NCI-H187 treated with DMSO at 0.1 percent for 48 hours (cell line): ENCODE measurements around the gene KLF7.
A peak's percentile ranks its signal among the peaks of the same experiment; 100 is the strongest.

Source experiments
- DNase-seq: peaks from one replicate; lab custom pipeline; 2025; lab: John Stamatoyannopoulos, UW

KLF7 gene

DNA sequence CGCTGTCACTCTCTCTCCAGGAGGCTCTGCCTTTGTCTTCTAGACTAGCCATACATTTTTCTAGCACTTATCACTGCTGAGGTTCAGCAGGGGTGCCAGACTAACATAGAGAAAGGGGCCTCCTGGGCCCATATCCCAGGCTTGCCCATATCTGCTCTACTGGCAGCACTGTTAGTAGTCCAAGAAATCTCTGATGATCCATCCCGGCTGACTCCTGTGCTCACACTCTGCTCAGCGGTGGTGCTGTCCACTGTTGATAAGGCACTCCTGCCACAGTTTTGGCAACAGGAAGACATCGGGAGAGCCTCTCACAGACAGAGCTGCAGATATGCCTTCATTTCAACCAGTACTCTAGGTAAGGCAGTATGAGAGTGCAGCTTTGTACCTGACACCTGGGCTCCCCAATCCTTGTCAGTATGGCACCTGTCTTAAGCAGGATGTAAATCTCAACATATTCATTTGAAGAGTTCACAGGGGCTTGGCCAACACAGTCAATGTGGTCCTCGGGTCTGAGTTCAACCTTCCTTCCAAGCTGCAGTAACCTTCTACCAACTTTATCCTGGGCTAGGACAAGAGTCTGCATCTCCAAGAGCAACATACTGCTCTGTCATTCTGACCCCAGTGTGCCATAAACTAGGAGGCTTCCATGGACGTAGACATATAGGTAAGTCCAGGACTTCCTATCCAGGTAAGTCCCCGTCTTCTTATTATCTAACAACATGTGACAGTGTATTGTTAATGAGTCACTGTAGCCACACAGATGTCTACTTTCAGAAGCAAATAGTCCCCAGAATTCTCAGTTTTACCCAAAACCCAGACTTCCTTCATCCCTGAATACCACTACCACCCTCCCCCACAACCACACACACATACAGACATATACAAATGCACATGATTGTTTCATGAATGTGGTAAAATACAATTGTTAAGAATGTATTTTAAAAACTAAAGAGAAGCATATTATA lies 16.2 kb downstream of the KLF7 start:
- DNase-seq: no peak

DNA sequence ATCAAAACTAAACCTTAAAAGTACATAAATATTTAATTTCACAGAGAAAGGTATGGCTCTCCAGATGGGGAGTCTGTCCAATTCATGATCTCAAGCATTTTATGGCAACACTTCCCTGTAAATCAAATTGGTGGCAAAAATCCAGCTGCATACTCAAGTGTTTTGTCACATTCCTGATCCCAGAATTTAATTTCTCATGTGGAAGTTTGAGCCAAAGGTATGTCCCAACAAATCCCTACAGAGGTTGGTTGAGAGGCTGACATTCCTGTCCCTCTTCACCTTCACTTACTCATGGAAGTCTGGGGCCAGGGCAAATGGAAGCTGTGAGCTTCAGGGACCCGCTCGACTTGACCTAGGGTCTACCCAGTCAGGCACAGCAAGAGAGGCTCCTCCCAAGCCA lies 17.7 kb downstream of the KLF7 start:
- no peak for DNase-seq

- DNase-seq: no peak
Observed at GRCh38 chr2:207144173-207144785, 21.5 kb downstream of the KLF7 start.

- peak; percentile 11 for DNase-seq
Observed at GRCh38 chr2:207143215-207144172, 22.3 kb downstream of the KLF7 start.

GRCh38 chr2:207142461-207142860 lies 23.3 kb downstream of the KLF7 start:
- no peak for DNase-seq

DNA sequence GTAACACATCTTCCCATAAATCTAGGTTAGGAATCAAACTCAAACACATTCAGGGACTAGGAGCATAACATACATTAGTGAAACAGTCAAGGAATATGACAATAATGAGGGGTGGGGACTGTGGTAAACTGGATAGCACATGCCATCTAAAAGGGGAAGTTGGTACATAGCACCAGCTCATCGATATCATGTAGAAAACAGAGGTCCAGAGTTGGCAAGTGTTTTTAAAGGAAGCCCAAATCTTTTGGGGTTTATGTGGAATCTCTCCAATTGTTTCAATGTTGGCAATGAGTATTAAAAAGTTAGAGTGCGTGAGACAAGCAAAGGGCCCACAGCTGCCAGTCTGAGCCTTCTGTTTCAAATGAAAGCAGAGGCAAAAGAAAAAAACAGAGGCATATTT lies 24.4 kb downstream of the KLF7 start:
- no peak for DNase-seq

GRCh38 chr2:207140265-207140664 lies 25.5 kb downstream of the KLF7 start:
- no peak for DNase-seq

GRCh38 chr2:207139552-207139951 lies 26.2 kb downstream of the KLF7 start:
- no peak for DNase-seq

DNA sequence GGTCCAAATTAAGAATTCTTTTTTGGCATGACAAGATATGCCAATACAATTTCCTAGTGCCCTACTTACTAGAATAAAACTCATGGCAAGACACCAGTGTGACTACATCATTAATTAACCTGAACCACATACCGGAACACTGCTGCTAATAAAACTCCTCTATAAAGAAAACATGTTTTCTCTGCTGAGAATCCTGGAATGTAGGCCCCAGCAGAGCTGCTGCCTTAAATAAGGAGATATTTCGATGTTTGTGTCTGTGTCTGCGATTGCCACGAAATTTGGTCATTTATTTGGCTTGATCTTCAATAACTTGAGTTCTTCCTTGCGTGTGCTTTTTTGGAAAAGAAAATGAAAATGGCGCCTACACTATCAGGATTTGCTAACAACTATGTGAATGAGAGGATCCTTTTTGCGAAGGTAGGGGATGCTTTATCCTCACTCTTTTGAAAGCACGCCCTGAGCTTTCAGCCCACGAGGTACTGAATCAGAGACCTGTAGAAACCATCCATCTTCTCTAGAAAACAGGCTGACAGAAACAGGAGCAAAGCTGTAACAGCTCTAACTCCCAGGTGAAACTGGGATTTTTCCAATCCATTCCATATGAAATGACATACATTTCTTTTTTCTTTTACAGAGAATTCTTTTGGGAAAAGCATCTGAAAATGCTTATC lies 27.0 kb downstream of the KLF7 start:
- no peak for DNase-seq

- DNase-seq: no peak
Observed at GRCh38 chr2:207137596-207138337, 28.0 kb downstream of the KLF7 start.

GRCh38 chr2:207136874-207137273 lies 28.9 kb downstream of the KLF7 start:
- no peak for DNase-seq

GRCh38 chr2:207135801-207136457 lies 29.8 kb downstream of the KLF7 start:
- no peak for DNase-seq

- DNase-seq: no peak
Observed at GRCh38 chr2:207135340-207135739, 30.4 kb downstream of the KLF7 start.

GRCh38 chr2:207133820-207134519 lies 31.8 kb downstream of the KLF7 start:
- peak; percentile 4 for DNase-seq

DNA sequence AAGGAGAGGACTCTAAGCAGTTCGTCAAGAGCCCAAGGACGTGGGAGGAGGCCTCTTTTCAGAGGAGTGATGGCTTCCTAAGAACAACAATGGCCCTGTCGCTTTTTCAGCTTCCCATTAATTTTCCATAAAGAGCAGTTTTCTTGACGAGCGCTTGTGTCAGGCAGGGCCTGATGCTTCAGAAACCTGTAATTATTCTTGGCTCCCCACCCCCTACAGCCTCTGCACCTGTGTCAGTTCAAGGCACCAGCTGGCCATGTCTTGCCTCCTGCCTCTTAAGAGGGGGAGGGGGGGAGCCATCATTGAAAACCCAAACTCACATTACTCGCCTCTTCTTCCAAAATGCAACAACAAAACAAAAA lies 32.3 kb downstream of the KLF7 start:
- DNase-seq: peak; percentile 73

GRCh38 chr2:207132019-207132418 lies 33.7 kb downstream of the KLF7 start:
- no peak for DNase-seq

- DNase-seq: no peak
Observed at GRCh38 chr2:207131594-207131993, 34.2 kb downstream of the KLF7 start.

- DNase-seq: no peak
Observed at GRCh38 chr2:207130958-207131521, 34.7 kb downstream of the KLF7 start.

DNA sequence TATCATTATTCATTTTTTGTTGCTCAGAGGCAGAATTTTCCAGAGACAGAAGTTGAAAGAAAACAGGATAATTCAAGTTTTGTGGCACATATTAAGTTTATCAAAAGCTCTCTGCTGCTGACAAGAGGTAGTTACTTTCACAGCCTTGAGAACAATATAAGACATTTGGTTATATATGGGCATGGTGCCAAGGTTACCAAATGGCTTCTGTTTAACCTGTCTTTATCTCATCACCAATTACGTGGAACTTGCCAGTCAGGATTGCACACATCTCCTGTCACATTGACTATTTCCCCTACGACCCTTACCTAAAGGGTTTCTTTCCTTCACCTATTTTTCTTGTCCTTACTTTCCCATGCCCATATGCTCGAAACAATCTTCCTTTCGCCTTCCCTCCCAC lies 35.9 kb downstream of the KLF7 start:
- no peak for DNase-seq

DNA sequence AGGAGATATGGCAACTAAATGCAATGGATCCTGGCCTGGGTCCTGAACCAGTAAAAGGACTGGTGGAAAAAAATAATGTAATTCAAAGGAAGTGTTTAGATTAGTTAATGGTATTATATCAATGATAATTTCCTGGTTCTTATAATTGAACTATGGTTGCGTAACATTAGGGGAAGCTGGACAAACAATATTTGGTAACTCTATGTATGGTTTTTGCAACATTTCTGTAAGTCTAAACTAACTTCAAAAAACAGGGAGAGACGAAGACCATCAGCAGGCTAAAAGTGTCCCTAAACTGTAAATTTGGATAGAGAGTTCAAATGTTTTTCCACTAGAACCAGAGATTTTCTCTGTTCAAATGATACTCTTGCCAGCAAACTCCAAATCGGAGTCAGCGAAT lies 36.9 kb downstream of the KLF7 start:
- no peak for DNase-seq
